ENCODE data around the gene LLGL2.
"Not testable (repeated sequence)": the region's sequence is repeated elsewhere in the genome, so short reads cannot be mapped to it uniquely, and the experiment has no call there.

Gene LLGL2

DNA sequence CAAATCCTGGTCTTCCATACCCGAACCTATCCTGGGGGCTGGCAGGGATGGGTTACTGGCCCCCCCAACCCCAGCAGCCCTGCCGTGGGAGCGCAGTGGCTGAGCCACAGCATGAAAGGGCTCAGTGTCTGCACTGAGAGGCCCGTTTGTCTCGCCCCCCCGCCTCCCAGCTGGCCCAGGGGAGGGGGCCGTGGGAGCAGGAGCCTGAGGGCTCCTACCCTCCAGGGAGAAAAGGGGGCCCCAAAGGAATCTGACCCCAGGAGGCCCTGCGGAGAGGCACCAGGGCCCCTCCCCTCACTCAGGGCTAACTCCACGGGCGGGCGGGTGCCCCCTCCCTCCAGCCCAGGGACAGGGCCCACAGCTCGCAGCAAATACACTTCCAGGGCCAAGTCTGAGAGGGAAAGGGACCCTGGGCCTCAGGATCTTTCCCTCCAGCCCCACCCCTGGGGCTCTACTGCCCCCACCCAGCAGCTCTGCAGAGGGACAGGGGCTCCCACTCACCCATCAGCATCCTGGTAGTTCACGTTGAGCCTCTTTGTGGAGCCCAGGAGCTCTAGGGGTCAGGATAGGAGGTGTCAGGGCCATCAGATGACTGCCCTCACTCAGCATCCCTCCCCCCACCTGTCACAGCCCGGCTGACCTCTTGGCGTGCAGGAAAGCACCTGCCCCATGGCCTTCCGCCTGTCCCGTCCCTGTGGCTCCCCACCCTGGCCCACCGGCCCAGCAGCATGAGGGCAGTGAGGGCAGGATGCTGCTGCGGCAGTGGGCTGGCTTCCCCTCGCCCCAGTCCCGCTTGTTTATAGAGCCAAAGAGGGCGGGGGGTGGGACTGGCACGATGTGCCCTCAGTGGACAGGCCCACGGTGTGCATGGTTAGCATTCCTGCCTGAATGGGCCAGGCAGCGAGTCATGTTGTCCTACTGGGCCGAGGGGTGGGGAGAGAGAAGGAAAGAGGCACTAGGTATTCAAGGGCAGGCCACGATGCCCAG lies 17.5 kb upstream of the LLGL2 start:
- no peak for DNase-seq (ENCODE audit: low spot score)

GRCh38 chr17:75508931-75509361 lies 16.6 kb upstream of the LLGL2 start:
- no peak for DNase-seq (ENCODE audit: low spot score)

GRCh38 chr17:75509528-75510258 lies 15.8 kb upstream of the LLGL2 start:
- DNase-seq (ENCODE audit: low spot score) = no peak

DNA sequence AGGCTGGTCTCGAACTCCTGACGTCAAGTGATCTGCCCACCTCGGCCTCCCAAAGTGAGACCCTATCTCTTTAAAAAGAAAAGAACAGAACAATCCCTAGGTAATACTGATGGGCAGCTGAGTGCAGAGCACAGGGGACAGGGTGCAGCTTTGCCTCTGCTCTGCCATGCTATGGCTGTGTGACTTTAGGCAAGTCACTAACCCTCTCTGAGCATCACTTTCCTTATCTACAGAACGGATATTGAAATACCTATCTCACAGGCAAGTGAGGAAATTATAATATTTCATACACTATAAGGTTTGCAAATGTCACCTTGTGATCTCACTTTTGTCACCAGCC lies 14.3 kb upstream of the LLGL2 start:
- DNase-seq (ENCODE audit: low spot score) = no peak

GRCh38 chr17:75511610-75512575 lies 13.6 kb upstream of the LLGL2 start:
- no peak for DNase-seq (ENCODE audit: low spot score)

- no peak for DNase-seq (ENCODE audit: low spot score)
Observed at GRCh38 chr17:75512926-75513640, 12.4 kb upstream of the LLGL2 start.

- DNase-seq (ENCODE audit: low spot score) = no peak
Observed at GRCh38 chr17:75513641-75514000, 11.9 kb upstream of the LLGL2 start.

- no peak for DNase-seq (ENCODE audit: low spot score)
Observed at GRCh38 chr17:75514299-75514918, 11.1 kb upstream of the LLGL2 start.

DNA sequence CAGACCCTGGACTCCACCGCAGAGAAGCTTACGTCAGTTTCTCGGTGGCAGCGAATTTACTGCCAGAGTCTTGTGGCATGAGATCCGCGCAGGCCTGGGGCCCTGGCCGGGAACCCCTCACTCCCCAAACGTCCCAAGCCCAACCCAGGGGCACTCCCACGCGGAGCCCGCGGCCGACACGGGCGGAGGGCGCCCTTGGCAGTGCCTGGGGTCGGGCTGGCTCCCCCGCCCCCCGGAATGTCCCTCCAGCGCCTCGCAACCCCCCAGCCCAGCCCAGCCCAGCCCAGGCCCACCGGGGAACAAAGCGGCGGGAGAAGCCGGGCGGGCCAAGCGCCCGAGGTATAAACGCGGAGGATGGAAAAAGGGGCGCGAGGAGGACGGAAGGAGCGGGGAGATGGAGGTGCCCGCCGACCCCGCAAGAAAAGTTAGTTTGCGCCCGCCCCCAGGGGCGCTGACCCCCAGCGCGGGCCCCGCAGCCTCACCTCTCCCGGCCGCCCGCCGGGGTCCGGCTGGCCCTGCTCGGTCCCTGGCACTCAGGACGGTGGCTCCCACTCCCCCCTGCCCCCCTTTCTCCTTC lies 10.5 kb upstream of the LLGL2 start:
- DNase-seq (ENCODE audit: low spot score) = no peak

DNA sequence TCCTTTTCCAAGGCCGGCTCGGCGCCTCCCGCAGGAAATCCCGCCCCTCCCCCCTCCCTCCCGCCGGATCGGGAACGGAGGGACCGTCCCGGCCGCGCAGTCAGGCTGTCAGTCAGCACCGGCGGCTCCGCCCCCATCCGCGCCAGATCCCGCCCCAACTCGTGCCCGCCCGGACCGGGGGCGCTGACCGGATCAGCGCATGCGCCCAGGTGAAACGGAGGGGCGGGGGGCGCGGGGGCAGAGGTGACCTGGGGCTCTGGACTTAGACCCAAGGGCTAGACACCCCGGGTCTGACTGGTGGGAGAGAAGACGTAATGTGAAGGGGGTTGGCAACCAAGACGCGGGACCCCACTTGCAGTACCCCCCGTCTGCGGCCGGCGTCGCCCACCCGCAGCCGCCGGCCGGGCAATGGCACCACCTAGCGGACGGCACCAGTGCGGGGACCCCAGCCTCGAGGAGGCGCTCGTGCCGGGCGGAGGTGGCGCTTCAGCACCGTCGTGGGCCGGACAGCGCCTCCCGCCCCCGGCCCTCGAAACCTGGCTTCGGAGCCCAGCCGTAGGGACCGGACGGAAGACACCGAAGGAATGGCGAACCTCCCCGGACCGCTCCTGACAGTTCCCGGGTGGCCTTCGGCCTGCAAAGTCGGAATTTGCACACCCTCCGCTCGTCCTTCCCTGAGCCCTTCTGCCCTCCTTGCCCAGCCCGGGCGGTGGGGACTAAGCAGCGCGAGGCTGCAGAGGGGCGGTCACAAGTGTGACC lies 9.8 kb upstream of the LLGL2 start, which contains the start of gene CASKIN2:
Gene CASKIN2, minus strand, starts transcription at position 42 of the 759 bp plus-strand sequence. CDS start 1,733 bp downstream, outside the sequence.
- DNase-seq (ENCODE audit: low spot score) = peak; percentile 98

DNA sequence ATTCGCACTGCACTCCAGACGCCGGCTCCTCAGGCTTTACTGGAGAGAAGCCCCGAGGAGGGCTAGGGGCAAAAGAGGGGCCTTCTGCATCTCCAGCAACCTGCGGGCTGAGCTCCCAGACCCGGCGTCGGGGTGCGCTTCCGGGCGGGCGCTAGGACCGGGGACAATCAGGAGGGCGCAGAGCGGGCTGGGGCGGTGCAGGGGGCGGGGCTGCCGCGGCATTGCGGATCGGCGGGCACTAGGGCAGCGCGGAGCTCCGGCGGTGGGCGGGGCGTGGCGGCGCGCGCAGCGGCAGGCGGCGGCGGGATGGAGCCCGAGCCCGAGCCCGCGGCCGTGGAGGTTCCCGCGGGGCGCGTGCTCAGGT lies 9.3 kb upstream of the LLGL2 start, which contains the start of gene TSEN54:
Gene TSEN54, plus strand, starts transcription at position 274 of the 364 bp plus-strand sequence. Its CDS starts 33 bp downstream, at position 307.
- peak; percentile 96 for DNase-seq (ENCODE audit: low spot score)

DNA sequence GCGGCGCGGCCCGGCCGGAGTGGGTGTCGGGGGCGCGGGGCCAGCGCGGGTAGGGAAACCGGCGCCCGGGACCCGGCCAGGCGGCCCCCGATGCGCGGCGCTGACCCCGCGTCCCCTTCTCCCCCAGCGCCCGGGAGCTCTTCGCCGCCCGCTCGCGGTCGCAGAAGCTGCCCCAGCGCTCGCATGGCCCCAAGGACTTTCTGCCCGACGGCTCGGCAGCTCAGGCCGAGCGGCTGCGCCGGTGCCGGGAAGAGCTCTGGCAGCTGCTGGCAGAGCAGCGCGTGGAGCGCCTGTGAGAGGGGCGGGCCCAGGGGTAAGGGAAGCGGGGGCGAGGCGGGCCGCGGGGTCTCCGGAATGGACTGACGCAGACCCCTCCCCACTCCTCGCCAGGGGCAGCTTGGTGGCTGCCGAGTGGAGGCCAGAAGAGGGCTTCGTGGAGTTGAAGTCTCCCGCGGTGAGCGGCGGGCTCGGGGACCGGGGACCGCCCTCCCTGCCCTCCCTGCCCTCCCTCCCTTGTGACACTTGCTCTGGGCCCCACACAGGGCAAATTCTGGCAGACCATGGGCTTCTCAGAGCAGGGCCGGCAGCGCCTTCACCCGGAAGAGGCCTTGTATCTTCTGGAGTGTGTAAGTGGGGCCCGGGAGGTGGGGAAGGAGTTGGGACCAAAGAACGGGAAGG lies 8.7 kb upstream of the LLGL2 start:
- no peak for DNase-seq (ENCODE audit: low spot score)

- no peak for DNase-seq (ENCODE audit: low spot score)
Observed at GRCh38 chr17:75517297-75517865, 8.1 kb upstream of the LLGL2 start.

GRCh38 chr17:75518201-75518600 lies 7.3 kb upstream of the LLGL2 start:
- no peak for DNase-seq (ENCODE audit: low spot score)

DNA sequence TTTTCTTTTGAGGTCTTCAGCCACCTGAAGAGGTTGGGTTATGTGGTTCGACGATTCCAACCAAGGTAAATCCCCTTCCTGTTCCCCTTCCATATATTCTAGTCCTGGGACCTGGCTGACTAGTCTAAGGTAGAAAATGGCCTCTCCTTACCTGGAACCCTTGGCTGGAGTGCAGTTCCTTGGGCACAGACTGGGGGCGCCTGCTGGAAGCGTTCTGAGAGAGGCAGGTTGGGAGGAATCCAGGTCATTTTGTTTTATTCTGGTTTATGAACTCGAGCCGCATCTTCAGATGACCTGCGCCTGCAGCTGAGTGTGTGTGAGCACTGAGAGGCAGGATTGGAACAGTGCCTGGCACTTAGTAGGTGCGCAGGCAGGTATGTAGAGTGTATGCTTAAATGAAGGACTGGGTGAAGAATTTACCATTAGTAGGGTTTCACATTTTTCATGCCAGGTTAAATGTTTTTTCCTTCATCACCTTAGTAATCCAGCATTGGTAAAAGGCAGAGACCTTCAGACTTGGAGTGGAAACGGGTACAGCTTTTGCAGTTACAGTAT lies 6.4 kb upstream of the LLGL2 start:
- DNase-seq (ENCODE audit: low spot score) = no peak

- not testable (repeated sequence) for DNase-seq (ENCODE audit: low spot score)
Observed at GRCh38 chr17:75520413-75520812, 5.1 kb upstream of the LLGL2 start.

DNA sequence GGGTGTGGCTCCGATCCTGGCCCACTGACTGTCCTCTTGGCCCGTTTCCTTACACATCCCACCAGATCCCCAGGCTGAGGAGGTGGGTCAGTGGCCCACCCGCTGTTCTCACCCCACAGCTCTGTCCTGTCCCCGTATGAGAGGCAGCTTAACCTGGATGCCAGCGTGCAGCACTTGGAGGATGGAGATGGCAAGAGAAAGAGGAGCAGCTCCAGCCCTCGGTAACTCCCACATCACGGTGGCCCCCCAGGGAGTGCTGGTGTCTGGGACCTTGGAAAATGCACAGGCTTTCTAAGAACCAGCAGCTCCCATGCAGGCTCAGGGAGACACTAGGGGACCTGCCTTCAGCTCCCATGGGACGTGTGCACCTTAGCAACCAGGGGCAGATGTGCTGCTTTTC lies 4.2 kb upstream of the LLGL2 start:
- DNase-seq (ENCODE audit: low spot score) = no peak

Measured in left forelimb (tissue), 1 donor.